Activated T-helper 2 cell treated with anti-CD3 and anti-CD28 coated beads, Interferon-gamma antibody, Interleukin-2, Interleukin-4, amounts not matched to agents 10 μg/mL and 5 μg/mL and 100 μg/mL, durations not matched to agents 14 hours and 24 hours and 36 hours (primary cell): Measurements from ENCODE around the gene PORCN. TPM values are rescaled to one million over a fixed set of nuclear protein-coding genes. Genes with fewer than 3 reads are reported as not detected.

ENCODE experiments used
- DNase-seq: peaks from one replicate; pipeline ENCODE4 v3.0.0; 2021; ENCODE audit warnings: low spot score
- H3K27ac Mint-ChIP-seq: one replicate; pipeline ENCODE4 v1.8.0; 2021; ENCODE audit warnings: mixed read lengths
- H3K27me3 Mint-ChIP-seq: one replicate; pipeline ENCODE4 v1.8.0; 2021; ENCODE audit warnings: low read depth, mixed read lengths
- H3K36me3 Mint-ChIP-seq: one replicate; pipeline ENCODE4 v1.8.0; 2021; ENCODE audit warnings: low read depth, mixed read lengths
- H3K4me1 Mint-ChIP-seq: one replicate; pipeline ENCODE4 v1.8.0; 2021; ENCODE audit warnings: low read depth, mixed read lengths
- H3K4me3 Mint-ChIP-seq: one replicate; pipeline ENCODE4 v1.8.0; 2021; ENCODE audit warnings: low read depth, mild to moderate bottlenecking, moderate library complexity, mixed read lengths
- H3K9me3 Mint-ChIP-seq: one replicate; pipeline ENCODE4 v1.8.0; 2021; ENCODE audit warnings: mixed read lengths
- intact Hi-C: fragments of 100-400 bp; cut with micrococcal nuclease; formaldehyde crosslinking; loops from one replicate; pipeline ENCODE4 v1.15.1; 2023
- total RNA-seq: library from RNA; stranded (reverse); gene quantifications from 2 replicates; pipeline ENCODE4 v1.2.3, GENCODE V29; 2022

Gene PORCN
- total RNA-seq, 1 donor from 2014 or later = 16.5 TPM

- Mint-ChIP-seq H3K27ac (peak overlapping the region; percentile 56), H3K4me1 (peaks cover 24% of the 10 kb centered on the region), H3K9me3 (no peaks in the 10 kb centered on the region), H3K27me3 (no peaks in the 10 kb centered on the region), H3K4me3 (no peak overlapping the region), H3K36me3 (peaks cover 54% of the 10 kb centered on the region)
- intact Hi-C loops = no loop called here
- no peak for DNase-seq
Measured at GRCh38 chrX:48480583-48480982, 28.2 kb upstream of the PORCN start.

DNA sequence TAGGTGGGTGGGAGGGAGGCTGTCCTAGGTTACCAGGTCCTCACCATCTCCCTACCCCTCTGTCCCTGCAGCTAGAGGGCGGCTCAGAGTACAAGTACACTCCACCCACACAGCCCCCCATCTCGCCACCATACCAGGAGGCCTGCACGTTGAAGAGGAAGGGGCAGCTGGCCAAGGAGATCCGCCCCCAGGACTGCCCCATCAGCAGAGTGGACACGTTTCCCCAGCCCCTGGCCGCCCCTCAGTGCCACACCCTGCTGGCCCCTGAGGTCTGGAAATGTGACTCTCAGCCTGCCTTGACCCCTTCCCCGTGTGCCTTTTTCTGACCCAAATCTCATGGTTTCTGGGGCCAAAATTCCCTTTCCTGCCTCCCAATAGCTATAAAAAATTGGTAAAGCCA, 26.3 kb upstream of the PORCN start:
- Mint-ChIP-seq H3K4me1 (peaks cover 14% of the 10 kb centered on the region), H3K27ac (no peak overlapping the region), H3K4me3 (no peak overlapping the region), H3K9me3 (no peaks in the 10 kb centered on the region), H3K36me3 (peaks cover 48% of the 10 kb centered on the region), H3K27me3 (no peaks in the 10 kb centered on the region)
- DNase-seq = no peak
- intact Hi-C loops = no loop called here

- Mint-ChIP-seq H3K9me3 (no peaks in the 10 kb centered on the region), H3K27ac (no peak overlapping the region), H3K4me1 (no peaks in the 10 kb centered on the region), H3K4me3 (no peak overlapping the region), H3K36me3 (peaks cover 10% of the 10 kb centered on the region), H3K27me3 (no peaks in the 10 kb centered on the region)
- intact Hi-C loops = no loop called here
- DNase-seq = no peak
Measured at GRCh38 chrX:48487362-48487798, 21.4 kb upstream of the PORCN start.

DNA sequence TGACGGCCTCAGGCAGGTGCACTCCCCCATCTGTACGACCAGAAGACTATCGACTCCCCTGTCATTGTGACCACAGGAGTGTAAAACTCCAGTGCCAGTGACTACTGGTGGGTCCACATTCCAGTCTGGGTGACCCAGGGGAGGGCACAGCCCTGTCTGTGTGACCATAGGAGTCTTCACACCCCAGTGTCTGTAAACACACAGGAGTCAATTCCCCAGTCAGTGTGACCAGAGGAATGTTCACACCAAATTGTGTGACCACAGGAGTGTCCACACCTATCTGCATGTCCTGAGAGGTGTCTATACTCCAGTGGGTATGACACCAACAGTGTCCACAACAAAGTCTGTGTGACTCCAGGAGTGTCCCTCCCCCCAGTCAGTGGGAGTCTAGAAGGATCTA, 20.8 kb upstream of the PORCN start:
- Mint-ChIP-seq H3K36me3 (peaks cover 6% of the 10 kb centered on the region), H3K4me3 (no peak overlapping the region), H3K4me1 (no peaks in the 10 kb centered on the region), H3K27ac (no peak overlapping the region), H3K9me3 (no peaks in the 10 kb centered on the region), H3K27me3 (no peaks in the 10 kb centered on the region)
- intact Hi-C loops = no loop called here
- no peak for DNase-seq

DNA sequence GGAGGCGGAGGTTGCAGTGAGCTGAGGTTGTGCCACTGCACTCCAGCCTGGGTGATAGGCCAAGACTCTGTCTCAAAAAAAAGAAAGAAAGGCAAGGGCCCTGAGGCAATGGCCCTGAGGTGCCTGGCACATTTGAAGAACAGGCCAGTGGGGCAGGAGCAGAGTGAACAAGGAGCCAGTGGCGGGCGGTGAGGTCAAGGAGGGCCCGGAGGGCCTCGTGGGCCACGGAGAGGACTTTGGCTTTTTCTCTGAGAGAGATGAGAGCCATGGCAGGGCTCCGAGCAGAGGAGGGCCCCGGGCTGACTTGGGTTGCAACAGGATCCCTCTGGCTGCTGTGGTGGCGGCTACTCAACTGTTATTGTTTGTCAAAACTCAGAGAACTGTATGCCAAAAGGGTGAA, 19.5 kb upstream of the PORCN start:
- H3K4me3 Mint-ChIP-seq = no peak overlapping the region
- no peak for DNase-seq
- no peaks in the 10 kb centered on the region for H3K27me3 Mint-ChIP-seq
- H3K27ac Mint-ChIP-seq = no peak overlapping the region
- intact Hi-C loops = no loop called here
- H3K36me3 Mint-ChIP-seq = peaks cover 6% of the 10 kb centered on the region
- no peaks in the 10 kb centered on the region for H3K9me3 Mint-ChIP-seq
- no peaks in the 10 kb centered on the region for H3K4me1 Mint-ChIP-seq

GRCh38 chrX:48489892-48490291, 18.9 kb upstream of the PORCN start:
- H3K9me3 Mint-ChIP-seq = no peaks in the 10 kb centered on the region
- DNase-seq = no peak
- no peaks in the 10 kb centered on the region for H3K4me1 Mint-ChIP-seq
- no peak overlapping the region for H3K27ac Mint-ChIP-seq
- intact Hi-C loops = no loop called here
- H3K36me3 Mint-ChIP-seq = peaks cover 6% of the 10 kb centered on the region
- H3K27me3 Mint-ChIP-seq = no peaks in the 10 kb centered on the region
- H3K4me3 Mint-ChIP-seq = no peak overlapping the region

DNA sequence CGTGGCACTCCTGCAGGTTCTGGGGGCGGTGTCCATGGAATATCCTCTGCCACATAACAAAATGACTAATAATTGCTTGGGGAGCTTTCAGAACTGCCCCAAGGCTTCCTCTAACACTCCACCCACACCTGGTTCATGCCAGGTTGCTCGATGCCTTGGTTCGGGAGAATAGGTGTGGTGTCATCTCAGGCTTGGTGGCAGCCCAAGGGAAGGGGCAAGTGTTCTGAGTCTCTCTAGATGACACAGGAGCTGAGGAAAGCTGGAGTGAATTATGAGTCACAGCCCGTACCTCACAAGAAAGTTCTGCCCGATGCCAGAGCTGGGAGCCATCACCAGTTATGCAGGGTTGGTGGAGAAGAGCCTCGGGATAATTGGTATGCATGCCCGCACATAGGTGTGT, 18.1 kb upstream of the PORCN start:
- Mint-ChIP-seq H3K4me3 (no peak overlapping the region), H3K27ac (no peak overlapping the region), H3K9me3 (no peaks in the 10 kb centered on the region), H3K27me3 (no peaks in the 10 kb centered on the region), H3K36me3 (peaks cover 6% of the 10 kb centered on the region), H3K4me1 (no peaks in the 10 kb centered on the region)
- intact Hi-C loops = no loop called here
- no peak for DNase-seq

GRCh38 chrX:48491809-48492208, 17.0 kb upstream of the PORCN start:
- no peak for DNase-seq
- no peaks in the 10 kb centered on the region for H3K9me3 Mint-ChIP-seq
- H3K36me3 Mint-ChIP-seq = peaks cover 4% of the 10 kb centered on the region
- H3K4me1 Mint-ChIP-seq = no peaks in the 10 kb centered on the region
- H3K27ac Mint-ChIP-seq = no peak overlapping the region
- H3K27me3 Mint-ChIP-seq = no peaks in the 10 kb centered on the region
- intact Hi-C loops = no loop called here
- no peak overlapping the region for H3K4me3 Mint-ChIP-seq

DNA sequence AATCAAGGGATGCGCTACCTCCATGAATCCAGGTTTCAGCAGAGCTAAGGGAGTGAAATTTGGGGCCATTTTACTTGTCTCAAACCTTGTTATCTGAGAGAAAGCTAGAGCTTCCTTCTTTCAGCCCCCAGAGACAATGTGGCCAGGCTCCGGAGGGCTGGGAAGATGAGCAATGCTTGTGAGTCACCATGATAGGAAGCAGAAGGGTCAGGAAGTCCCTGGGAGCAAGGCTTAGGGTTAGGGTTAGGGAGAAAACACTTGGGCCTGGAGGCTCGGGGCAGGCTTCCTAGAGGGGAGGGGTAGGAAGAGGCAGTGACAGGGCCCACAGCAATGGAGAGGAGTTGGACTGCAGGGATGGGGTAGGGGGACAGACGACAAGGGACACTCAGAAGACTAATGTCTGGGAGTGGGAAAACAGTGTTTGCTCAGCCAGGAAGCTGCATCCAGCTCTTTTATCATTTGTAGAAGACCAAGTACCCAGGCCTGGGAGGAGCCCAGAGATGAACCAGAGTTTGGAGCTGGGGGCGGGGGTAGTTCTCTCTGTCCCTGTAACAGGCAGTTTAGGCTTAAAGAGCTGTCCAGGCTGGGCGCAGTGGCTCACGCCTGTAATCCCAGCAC, 16.4 kb upstream of the PORCN start:
- intact Hi-C loops = no loop called here
- Mint-ChIP-seq H3K27ac (no peak overlapping the region), H3K4me3 (no peak overlapping the region), H3K9me3 (no peaks in the 10 kb centered on the region), H3K36me3 (peaks cover under 1% of the 10 kb centered on the region), H3K4me1 (no peaks in the 10 kb centered on the region), H3K27me3 (no peaks in the 10 kb centered on the region)
- DNase-seq = no peak

- Mint-ChIP-seq H3K4me1 (peaks cover 6% of the 10 kb centered on the region), H3K4me3 (no peak overlapping the region), H3K27me3 (no peaks in the 10 kb centered on the region), H3K9me3 (no peaks in the 10 kb centered on the region), H3K36me3 (no peaks in the 10 kb centered on the region), H3K27ac (no peak overlapping the region)
- DNase-seq = no peak
- intact Hi-C loops = no loop called here
Measured at GRCh38 chrX:48493890-48494364, 14.9 kb upstream of the PORCN start.

GRCh38 chrX:48496660-48497059, 12.1 kb upstream of the PORCN start:
- Mint-ChIP-seq H3K4me1 (peaks cover 6% of the 10 kb centered on the region), H3K27ac (no peak overlapping the region), H3K27me3 (no peaks in the 10 kb centered on the region), H3K4me3 (no peak overlapping the region), H3K9me3 (no peaks in the 10 kb centered on the region), H3K36me3 (no peaks in the 10 kb centered on the region)
- DNase-seq = no peak
- intact Hi-C loops = no loop called here

GRCh38 chrX:48497871-48498270, 10.9 kb upstream of the PORCN start:
- intact Hi-C loops = no loop called here
- Mint-ChIP-seq H3K4me3 (no peak overlapping the region), H3K27ac (no peak overlapping the region), H3K36me3 (no peaks in the 10 kb centered on the region), H3K9me3 (no peaks in the 10 kb centered on the region), H3K27me3 (no peaks in the 10 kb centered on the region), H3K4me1 (peaks cover 6% of the 10 kb centered on the region)
- no peak for DNase-seq

DNA sequence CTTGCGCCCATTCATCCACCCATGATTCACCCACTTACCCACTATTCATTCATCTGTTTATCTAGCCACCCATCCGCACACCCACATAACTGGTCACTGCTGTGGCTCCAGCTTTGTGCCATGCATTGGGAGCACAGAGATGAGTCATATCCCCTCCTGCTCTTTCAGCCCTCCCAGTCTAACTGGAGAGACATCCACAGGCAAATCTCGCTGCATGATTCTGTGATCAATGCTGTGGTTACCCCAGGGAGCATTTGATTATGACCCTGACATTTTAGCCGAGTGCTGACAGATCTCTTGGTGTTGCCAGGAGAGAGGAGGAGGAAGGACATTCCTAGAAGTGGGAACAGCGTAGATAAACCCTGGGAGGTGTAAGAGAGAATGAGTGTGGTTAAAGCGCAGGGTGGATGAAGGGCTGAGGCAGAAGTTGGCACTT, 10.4 kb upstream of the PORCN start:
- Mint-ChIP-seq H3K36me3 (no peaks in the 10 kb centered on the region), H3K27me3 (peaks cover 1% of the 10 kb centered on the region), H3K27ac (no peak overlapping the region), H3K4me3 (no peak overlapping the region), H3K9me3 (no peaks in the 10 kb centered on the region), H3K4me1 (peaks cover 6% of the 10 kb centered on the region)
- no peak for DNase-seq
- intact Hi-C loops = no loop called here

GRCh38 chrX:48504261-48504660, 4.5 kb upstream of the PORCN start:
- H3K4me1 Mint-ChIP-seq = peaks cover under 1% of the 10 kb centered on the region
- no peak for DNase-seq
- H3K27ac Mint-ChIP-seq = no peak overlapping the region
- intact Hi-C loops = no loop called here
- no peaks in the 10 kb centered on the region for H3K9me3 Mint-ChIP-seq
- no peaks in the 10 kb centered on the region for H3K36me3 Mint-ChIP-seq
- H3K27me3 Mint-ChIP-seq = peaks cover 3% of the 10 kb centered on the region
- no peak overlapping the region for H3K4me3 Mint-ChIP-seq
